ENCODE results near the gene EPB41L3.

Gene EPB41L3

GRCh38 chr18:5397102-5397501, 146.7 kb downstream of the EPB41L3 start:
- no peak for DNase-seq

- DNase-seq, result no peak
Observed at GRCh38 chr18:5395860-5396448, 147.8 kb downstream of the EPB41L3 start.

DNA sequence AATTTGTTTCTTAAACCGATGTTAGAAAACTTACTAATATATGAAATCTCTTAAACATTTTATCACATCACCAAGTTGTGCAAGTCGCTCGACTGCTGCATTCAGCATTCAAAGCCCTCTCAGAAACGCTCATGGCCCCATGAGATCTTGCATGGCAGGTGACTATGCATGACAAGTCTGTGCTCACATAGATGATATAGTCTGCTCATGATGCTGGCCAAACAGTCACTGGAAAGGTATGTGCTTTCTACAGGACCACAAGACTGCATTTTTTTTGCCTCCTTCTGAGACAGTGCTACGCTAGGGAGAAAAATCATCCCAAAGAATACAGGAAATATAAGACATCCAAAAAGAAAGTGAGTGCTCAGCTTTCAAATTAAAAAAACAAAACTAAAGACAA, 150.0 kb downstream of the EPB41L3 start:
- DNase-seq, result no peak

- no peak for DNase-seq
Observed at GRCh38 chr18:5391409-5391808, 152.4 kb downstream of the EPB41L3 start.

GRCh38 chr18:5389356-5389755, 154.4 kb downstream of the EPB41L3 start:
- DNase-seq, result no peak

- DNase-seq, result no peak
Observed at GRCh38 chr18:5388896-5389295, 154.9 kb downstream of the EPB41L3 start.

DNA sequence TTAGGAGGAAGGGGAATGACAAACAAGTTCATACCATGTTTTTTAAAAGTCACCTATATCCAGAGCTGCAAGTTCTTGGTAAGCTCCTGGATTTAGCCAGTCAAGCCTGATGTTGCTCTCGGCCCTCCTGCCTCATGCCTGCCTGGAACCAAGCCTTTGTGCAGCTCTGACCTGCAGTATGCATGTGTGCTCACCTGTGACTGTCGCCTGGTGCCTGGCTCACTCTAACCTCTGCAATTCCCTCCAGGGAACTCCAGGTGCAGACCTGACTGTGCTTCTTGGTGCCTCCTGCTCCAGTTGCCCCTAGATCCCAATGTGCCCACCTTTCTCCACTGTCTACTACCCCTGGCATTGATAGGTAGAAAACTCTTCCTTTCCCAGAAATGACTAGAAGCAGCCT, 163.2 kb downstream of the EPB41L3 start:
- DNase-seq, result no peak

DNA sequence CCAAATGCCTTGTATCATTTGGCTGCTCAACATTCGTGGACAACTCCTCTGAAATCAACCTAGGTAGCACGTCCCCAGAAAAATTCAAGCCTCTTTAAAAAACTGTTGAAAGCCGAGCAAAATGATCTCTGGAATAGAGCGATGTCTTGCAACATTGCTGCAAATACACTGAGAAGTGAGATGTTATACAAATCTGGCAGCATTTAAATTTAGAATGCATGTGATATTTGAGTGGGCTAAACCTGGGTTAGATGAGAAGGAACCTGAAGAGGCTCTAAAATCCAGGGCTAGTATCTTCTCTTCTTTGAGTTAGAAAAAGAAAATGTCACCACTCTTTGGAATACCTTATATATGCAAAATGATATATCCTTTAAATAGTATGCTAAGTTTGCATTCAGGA, 166.8 kb downstream of the EPB41L3 start:
- no peak for DNase-seq

DNA sequence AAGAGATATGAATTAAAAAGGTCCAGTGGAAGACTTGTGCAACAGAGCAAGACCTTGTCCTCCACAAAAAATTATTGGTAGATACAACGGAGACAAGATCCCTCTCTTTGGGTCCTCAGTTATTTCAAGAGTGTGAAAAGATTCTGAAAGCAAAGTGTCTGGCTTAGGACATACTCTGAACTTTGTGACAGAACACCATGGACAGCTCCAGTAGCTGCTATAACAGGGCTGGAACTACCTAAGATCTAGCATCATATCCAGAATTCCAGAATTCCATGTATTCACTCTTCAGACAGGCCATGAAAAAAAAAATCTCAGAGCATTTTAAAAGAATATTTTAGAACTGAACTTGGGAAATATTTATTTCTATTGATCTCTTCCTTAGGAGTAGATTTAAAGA, 173.5 kb downstream of the EPB41L3 start:
- no peak for DNase-seq

GRCh38 chr18:5369513-5369912, 174.3 kb downstream of the EPB41L3 start:
- no peak for DNase-seq

DNA sequence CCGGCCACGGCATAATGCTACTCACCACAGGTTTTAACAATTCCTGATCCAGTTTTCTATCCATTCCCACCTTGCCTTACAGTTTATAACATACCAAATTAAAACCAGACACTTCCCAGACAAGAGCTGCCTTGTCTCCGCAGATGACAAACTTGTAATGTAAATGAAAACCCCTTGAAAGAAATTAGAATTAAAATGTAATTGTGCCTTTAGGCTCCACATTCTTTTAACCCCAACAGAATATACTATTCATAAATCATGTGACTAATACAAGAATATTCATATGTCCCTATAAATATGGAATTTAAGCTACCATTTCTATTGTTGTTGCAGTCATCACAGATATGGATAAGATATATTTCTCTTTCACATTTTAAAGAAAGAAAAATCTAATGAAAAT, 178.4 kb downstream of the EPB41L3 start:
- DNase-seq, result no peak

DNA sequence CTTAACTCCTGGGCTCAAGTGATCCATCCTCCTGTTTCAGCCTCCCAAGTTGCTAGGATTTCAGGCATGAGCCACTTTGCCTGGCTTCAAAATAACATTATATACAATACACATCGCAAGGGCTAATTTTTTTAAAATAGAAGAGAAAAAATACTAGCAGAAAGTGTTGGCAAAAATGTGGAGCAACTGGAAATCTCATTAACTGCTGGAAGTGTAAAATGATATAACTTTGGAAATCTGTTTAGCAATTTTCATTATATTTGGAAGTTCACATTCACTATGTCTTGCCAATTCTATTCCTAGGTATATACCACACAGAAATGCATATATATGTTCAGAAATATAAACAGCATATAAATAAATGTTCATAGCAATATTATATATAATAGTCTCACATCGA, 193.2 kb downstream of the EPB41L3 start:
- no peak for DNase-seq

Data from activated naive CD4-positive, alpha-beta T cell treated with Interleukin-2 at 50 U/mL for 16 hours (primary cell).